Type B pancreatic cell (in vitro differentiated cells): ENCODE results near the gene COL4A2. TPM values are rescaled to one million over a fixed set of nuclear protein-coding genes. Genes with fewer than 3 reads are reported as not detected.

ENCODE experiments used
- DNase-seq: peaks from one replicate; pipeline ENCODE4 v3.0.0; 2021; ENCODE audit warnings: mixed read lengths; ENCODE audit not compliant: unreplicated experiment; ENCODE audit errors: extremely low spot score
- H3K27ac Mint-ChIP-seq: 2 replicates; pipeline ENCODE4 v1.8.0; 2021; ENCODE audit warnings: mild to moderate bottlenecking, mixed read lengths
- H3K27me3 Mint-ChIP-seq: 2 replicates; pipeline ENCODE4 v1.8.0; 2021; ENCODE audit warnings: mixed read lengths
- H3K36me3 Mint-ChIP-seq: 2 replicates; pipeline ENCODE4 v1.8.0; 2021; ENCODE audit warnings: mixed read lengths
- H3K4me1 Mint-ChIP-seq: one replicate; pipeline ENCODE4 v1.8.0; 2021; ENCODE audit warnings: mixed read lengths; ENCODE audit not compliant: unreplicated experiment
- H3K4me3 Mint-ChIP-seq: 2 replicates; pipeline ENCODE4 v1.8.0; 2021; ENCODE audit warnings: mild to moderate bottlenecking, mixed read lengths
- H3K9me3 Mint-ChIP-seq: 2 replicates; pipeline ENCODE4 v1.8.0; 2021; ENCODE audit warnings: mixed read lengths
- total RNA-seq: library from RNA; stranded (reverse); gene quantifications from 2 replicates; pipeline ENCODE4 v1.2.1, GENCODE V29; 2021; ENCODE audit warnings: low replicate concordance
- TF ChIP-seq, protein P1 (sequence below): fragments of 200-600 bp; sonication (generic); conservative IDR thresholded peaks from 2 replicates; pipeline ENCODE4 v1.5.0; 2021; ENCODE audit warnings: antibody characterized with exemption, mild to moderate bottlenecking

Gene COL4A2
- total RNA-seq, 1 donor from 2014 or later: 145 TPM

DNA sequence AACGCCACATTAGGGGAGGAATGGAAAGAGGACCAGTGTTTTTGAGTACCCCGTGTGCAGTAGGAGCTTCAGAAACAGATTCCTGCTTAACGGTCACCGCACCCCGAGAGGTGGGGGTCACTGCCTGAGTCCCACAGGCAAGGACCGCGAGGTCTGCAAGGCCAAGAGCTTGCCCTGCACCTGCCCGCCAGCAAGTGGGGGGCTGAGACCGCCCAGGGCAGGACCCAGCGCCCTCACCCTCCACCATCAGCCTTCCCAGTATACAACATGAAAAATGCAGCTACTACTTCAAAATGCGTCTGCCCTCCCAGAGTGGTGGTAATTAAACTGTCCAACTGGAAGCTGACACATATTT, 45.0 kb upstream of the COL4A2 start:
- DNase-seq: no peak
- no peak overlapping the region for H3K27ac Mint-ChIP-seq
- H3K4me3 Mint-ChIP-seq: no peak overlapping the region
- peaks cover 24% of the 10 kb centered on the region for H3K4me1 Mint-ChIP-seq
- TF ChIP-seq, protein P1, sequence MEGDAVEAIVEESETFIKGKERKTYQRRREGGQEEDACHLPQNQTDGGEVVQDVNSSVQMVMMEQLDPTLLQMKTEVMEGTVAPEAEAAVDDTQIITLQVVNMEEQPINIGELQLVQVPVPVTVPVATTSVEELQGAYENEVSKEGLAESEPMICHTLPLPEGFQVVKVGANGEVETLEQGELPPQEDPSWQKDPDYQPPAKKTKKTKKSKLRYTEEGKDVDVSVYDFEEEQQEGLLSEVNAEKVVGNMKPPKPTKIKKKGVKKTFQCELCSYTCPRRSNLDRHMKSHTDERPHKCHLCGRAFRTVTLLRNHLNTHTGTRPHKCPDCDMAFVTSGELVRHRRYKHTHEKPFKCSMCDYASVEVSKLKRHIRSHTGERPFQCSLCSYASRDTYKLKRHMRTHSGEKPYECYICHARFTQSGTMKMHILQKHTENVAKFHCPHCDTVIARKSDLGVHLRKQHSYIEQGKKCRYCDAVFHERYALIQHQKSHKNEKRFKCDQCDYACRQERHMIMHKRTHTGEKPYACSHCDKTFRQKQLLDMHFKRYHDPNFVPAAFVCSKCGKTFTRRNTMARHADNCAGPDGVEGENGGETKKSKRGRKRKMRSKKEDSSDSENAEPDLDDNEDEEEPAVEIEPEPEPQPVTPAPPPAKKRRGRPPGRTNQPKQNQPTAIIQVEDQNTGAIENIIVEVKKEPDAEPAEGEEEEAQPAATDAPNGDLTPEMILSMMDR: no peak
- no peaks in the 10 kb centered on the region for H3K36me3 Mint-ChIP-seq
- H3K27me3 Mint-ChIP-seq: no peaks in the 10 kb centered on the region
- no peaks in the 10 kb centered on the region for H3K9me3 Mint-ChIP-seq

DNA sequence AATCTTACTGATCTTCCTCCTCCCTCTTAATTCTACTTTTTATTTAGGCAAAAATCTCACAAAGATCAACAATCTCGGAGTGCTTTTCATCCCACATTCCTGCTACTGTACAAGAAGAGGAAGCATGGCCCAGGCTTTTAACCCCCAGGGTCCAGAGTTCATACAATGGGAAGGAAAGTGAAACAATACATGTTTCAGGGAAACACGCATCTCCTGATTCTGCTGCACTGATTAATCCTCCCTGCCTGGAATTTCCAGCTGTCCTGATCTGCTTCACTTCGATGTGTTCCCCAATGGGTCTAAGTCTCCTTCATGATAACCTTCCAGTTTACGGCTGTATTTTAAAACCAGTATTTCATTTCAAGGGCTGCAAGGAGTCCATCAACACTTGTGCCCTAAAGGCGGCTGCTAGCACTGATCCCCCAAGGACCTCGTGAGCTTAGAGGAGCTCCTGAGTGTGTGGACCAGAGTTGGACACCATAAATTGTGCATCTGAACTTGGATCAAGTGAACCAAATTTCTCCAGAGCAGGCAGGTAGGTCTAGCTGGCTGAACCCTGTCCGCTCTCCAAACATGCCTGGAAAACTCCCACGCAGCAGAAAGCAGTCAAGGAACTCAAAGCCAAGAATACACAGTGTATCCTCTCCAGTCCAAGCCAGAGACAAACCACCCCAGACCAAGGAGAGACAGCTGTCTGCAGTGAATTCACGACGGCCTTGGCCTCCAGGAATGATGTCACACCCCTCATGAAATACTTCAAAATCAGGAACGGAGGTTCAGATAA, 44.4 kb upstream of the COL4A2 start:
- H3K27ac Mint-ChIP-seq: no peak overlapping the region
- TF ChIP-seq, protein P1: no peak
- no peaks in the 10 kb centered on the region for H3K36me3 Mint-ChIP-seq
- no peaks in the 10 kb centered on the region for H3K27me3 Mint-ChIP-seq
- H3K9me3 Mint-ChIP-seq: no peaks in the 10 kb centered on the region
- H3K4me3 Mint-ChIP-seq: no peak overlapping the region
- DNase-seq: no peak
- H3K4me1 Mint-ChIP-seq: peaks cover 24% of the 10 kb centered on the region

DNA sequence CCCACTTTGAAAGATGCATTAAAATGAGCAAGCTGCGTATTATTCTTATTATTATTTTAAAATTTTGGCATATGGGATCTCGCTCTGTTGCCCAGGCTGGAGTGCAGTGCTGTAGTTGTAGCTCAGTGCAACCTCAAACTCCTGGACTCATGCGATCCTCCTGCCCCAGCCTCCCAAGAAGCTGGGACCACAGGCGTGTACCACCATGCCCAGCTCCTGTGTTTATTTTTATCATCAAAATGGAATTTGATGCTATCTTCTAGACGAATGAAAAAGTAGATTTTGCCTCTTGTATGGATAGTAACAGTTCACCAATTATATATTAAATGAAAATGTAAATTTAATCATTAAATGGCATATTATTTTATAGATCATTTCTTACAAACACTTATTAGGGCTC, 43.7 kb upstream of the COL4A2 start:
- Mint-ChIP-seq H3K4me1 (peaks cover 24% of the 10 kb centered on the region), H3K27ac (no peak overlapping the region), H3K36me3 (no peaks in the 10 kb centered on the region), H3K4me3 (no peak overlapping the region), H3K27me3 (no peaks in the 10 kb centered on the region), H3K9me3 (no peaks in the 10 kb centered on the region)
- no peak for DNase-seq
- TF ChIP-seq, protein P1: no peak

DNA sequence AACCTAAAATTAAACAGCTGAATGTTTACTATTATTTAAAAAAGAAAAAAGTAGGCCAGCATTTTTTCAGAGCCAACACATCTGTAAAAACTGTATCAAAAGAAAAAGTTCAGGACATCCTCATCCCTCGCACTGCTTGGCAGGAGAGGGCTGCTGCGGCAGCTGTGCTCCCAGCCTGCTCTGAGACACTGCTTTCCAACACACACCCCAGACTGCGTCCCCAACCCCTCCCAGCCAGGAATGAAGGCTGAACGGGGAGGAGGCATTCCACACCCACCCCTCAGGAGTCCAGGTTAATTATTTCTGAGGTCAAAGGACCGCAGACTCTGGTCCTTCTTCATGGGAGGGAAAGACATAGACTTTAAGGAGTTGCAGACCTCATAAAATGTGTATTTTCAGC, 43.2 kb upstream of the COL4A2 start:
- H3K4me1 Mint-ChIP-seq: peaks cover 24% of the 10 kb centered on the region
- no peaks in the 10 kb centered on the region for H3K36me3 Mint-ChIP-seq
- no peak overlapping the region for H3K4me3 Mint-ChIP-seq
- no peaks in the 10 kb centered on the region for H3K27me3 Mint-ChIP-seq
- DNase-seq: no peak
- H3K27ac Mint-ChIP-seq: no peak overlapping the region
- TF ChIP-seq, protein P1: no peak
- no peaks in the 10 kb centered on the region for H3K9me3 Mint-ChIP-seq

DNA sequence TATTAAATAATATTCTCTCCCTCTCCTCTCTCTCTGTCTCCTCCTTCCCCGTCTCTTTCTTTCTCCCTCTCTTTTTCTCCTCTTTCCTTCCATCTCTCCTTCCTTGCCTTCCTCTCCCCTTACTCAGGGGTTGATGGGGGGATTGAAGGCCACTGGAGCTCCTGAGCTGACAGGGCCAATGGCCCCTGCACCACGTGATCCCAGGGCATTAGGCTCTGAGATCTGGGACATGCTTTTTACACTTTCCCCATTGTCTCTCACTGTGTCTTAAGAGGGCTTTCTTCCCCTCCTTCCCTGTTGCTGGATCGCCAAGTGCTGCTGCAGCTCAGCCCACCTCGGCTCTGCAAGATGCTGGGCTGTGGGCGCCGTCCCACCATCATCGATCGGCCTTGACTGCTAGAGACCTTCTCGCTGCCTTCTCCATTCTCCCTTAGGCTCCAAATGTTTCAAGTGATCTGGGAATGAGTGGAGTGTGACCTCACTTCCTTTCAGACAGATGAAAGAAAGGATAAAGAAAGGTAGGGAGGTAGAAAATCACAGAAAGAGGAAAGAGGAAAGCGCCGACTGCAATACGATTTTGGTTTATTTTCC, 42.3 kb upstream of the COL4A2 start:
- TF ChIP-seq, protein P1: no peak
- H3K4me3 Mint-ChIP-seq: no peak overlapping the region
- H3K27ac Mint-ChIP-seq: no peak overlapping the region
- DNase-seq: no peak
- no peaks in the 10 kb centered on the region for H3K9me3 Mint-ChIP-seq
- no peaks in the 10 kb centered on the region for H3K27me3 Mint-ChIP-seq
- H3K4me1 Mint-ChIP-seq: peaks cover 24% of the 10 kb centered on the region
- H3K36me3 Mint-ChIP-seq: no peaks in the 10 kb centered on the region
